SJCRH30 (cell line): ENCODE data around the gene PARD6B. TPM values are rescaled to one million over a fixed set of nuclear protein-coding genes. Genes with fewer than 3 reads are reported as not detected.

ENCODE experiments used
- DNase-seq, 2 experiments: peaks; one replicate each; pipeline ENCODE4 v3.0.0-alpha.2; 2015 to 2020
- H3K27ac ChIP-seq: fragments of 250-450 bp; sonication (Bioruptor Pico); 2 replicates; pipeline ENCODE4 v1.5.1; 2020; ENCODE audit warnings: mild to moderate bottlenecking, moderate library complexity
- H3K27me3 ChIP-seq: fragments of 250-450 bp; sonication (Bioruptor Pico); 2 replicates; pipeline ENCODE4 v1.5.1; 2020; ENCODE audit warnings: mild to moderate bottlenecking, moderate library complexity
- H3K36me3 ChIP-seq: fragments of 250-450 bp; sonication (Bioruptor Pico); 2 replicates; pipeline ENCODE4 v1.5.1; 2020; ENCODE audit warnings: mild to moderate bottlenecking, moderate library complexity
- H3K4me1 ChIP-seq: fragments of 250-450 bp; sonication (Bioruptor Pico); 2 replicates; pipeline ENCODE4 v1.5.1; 2020; ENCODE audit warnings: mild to moderate bottlenecking, moderate library complexity
- H3K4me3 ChIP-seq: fragments of 250-450 bp; sonication (Bioruptor Pico); 2 replicates; pipeline ENCODE4 v1.5.1; 2020; ENCODE audit warnings: mild to moderate bottlenecking, moderate library complexity
- H3K9me3 ChIP-seq: fragments of 250-450 bp; sonication (Bioruptor Pico); replicated peaks from 2 replicates; pipeline ENCODE4 v1.5.1; 2020; ENCODE audit warnings: mild to moderate bottlenecking, moderate library complexity
- total RNA-seq: library from RNA; depleted of rRNA; stranded (reverse); fragments of >200 nt; shearing (Covaris generic); gene quantifications from 2 replicates; pipeline ENCODE4 v1.2.3, GENCODE V29; 2014

Gene PARD6B
- total RNA-seq, 1 experiment from 2014 or later = 2.8 TPM

DNA sequence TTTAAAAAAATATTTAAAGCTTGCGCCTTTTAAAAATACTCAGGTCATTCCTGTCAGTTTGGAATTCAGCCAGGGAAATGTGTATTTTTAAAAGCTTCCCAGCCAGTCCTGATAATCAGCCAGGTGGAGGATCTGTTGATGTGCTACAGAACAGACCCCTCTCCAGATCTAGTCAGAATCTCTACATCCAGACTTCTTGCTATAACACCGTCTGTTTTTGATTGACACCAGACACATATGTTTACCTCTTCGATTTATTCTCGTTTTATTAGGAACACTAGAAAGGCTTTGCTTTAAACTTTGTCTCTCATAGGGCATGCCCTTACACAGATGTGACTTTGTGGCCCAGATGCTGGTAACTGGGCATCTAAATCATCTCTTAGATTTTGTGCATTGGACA is 11.7 kb downstream of the PARD6B start:
- no peak for DNase-seq
- Histone ChIP-seq H3K27ac (no peak overlapping the region), H3K9me3 (no peaks in the 10 kb centered on the region), H3K4me3 (no peak overlapping the region), H3K27me3 (no peaks in the 10 kb centered on the region), H3K4me1 (peaks cover 9% of the 10 kb centered on the region), H3K36me3 (no peaks in the 10 kb centered on the region)

DNA sequence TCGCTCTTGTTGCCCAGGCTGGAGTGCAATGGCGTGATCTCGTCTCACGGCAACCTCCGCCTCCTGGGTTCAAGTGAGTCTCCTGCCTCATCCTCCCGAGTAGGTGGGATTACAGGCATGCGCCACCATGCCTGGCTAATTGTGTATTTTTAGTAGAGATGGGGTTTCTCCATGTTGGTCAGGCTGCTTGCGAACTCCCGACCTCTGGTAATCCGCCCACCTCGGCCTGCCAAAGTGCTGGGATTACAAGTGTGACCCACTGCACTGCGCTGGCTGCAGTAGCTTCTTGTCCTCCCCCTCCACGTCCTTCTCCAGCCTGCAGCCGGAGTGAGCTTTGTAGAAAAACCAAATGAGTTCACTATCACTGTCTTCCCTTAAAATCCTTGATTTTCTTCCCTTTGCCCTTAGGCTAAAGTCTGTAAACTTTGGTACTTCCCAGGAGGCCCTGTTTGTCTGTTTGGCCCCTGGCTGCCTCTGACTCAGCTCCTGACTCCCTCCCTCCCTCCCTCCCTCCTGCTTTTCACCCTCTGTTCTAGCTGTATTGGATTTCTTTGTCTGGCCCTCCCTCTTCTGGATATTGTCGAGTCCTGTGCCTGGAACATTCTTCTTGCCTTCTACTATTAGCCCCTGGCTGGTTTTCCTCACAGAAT is 12.9 kb downstream of the PARD6B start:
- no peaks in the 10 kb centered on the region for H3K9me3 ChIP-seq
- H3K4me1 ChIP-seq = peaks cover 9% of the 10 kb centered on the region
- DNase-seq = peak; percentile 81 to 92
- no peaks in the 10 kb centered on the region for H3K27me3 ChIP-seq
- H3K4me3 ChIP-seq = peak overlapping the region; percentile 9; the same call in 1 of the 2 replicates
- no peaks in the 10 kb centered on the region for H3K36me3 ChIP-seq
- no peak overlapping the region for H3K27ac ChIP-seq

DNA sequence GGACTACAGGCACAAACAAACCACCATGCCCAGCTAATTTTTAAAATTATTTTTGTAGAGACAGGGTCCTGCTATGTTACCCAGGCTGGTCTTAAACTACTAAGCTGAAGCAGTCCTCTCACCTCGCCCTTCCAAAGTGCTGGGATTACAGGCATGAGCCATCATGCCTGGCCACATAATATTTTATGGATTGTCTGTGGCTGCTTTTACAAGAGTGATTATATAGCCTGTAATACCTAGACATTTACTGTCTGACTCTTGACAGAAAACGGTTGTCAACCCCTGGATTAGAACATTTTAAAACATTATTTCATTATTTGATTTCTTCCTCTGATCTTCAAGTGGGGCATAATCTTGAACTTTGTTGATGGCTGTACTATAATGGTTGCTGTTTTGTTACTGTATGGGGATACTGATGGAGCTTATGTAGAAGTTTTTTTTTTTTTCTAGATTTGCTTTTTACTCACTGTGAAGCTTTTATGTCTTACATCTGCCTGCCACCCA is 14.3 kb downstream of the PARD6B start:
- no peak for DNase-seq
- H3K27ac ChIP-seq = no peak overlapping the region
- no peak overlapping the region for H3K4me3 ChIP-seq
- no peaks in the 10 kb centered on the region for H3K9me3 ChIP-seq
- H3K4me1 ChIP-seq = peaks cover 9% of the 10 kb centered on the region
- H3K36me3 ChIP-seq = no peaks in the 10 kb centered on the region
- no peaks in the 10 kb centered on the region for H3K27me3 ChIP-seq

DNA sequence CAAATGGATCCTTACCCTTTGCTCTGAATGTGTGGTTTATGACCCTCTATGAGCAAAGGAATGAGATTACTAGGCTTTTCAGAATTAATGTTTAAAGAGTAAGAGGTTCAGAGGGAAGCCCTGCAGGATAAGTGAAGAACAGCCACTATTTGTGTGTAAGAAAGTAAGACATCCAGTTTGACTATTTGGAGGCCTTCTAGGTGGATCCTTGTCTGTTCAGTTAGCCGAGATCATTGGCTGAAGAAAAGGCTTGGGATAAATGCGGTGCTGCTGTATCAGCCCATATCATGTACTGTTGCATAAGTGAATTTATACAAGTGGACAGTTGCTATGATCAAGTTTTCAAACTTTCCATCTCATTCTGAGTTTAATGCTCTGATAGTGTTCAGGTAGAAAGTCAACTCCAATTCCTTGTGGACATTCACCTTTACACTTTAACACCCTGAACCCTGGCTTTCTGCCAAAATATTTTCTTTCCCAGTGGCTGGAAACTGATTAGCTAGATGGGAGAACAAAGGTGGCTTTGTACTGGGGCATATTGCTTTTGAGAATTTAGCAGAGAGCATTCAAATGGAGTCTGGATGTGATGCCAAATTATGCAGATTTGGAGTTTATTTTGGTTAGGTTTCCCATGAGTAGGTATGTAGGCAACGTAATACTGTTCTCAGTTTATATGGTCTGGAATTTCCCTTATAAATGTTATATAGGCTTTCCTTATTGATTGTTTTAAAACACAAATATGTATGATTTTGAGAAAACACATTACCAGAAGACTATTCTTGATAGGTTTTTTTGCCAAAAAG is 15.0 kb downstream of the PARD6B start:
- no peaks in the 10 kb centered on the region for H3K9me3 ChIP-seq
- H3K36me3 ChIP-seq = no peaks in the 10 kb centered on the region
- no peak overlapping the region for H3K27ac ChIP-seq
- no peaks in the 10 kb centered on the region for H3K27me3 ChIP-seq
- DNase-seq = peak in 1 of 2 experiments; percentile 72
- H3K4me1 ChIP-seq = peaks cover 9% of the 10 kb centered on the region
- H3K4me3 ChIP-seq = no peak overlapping the region

DNA sequence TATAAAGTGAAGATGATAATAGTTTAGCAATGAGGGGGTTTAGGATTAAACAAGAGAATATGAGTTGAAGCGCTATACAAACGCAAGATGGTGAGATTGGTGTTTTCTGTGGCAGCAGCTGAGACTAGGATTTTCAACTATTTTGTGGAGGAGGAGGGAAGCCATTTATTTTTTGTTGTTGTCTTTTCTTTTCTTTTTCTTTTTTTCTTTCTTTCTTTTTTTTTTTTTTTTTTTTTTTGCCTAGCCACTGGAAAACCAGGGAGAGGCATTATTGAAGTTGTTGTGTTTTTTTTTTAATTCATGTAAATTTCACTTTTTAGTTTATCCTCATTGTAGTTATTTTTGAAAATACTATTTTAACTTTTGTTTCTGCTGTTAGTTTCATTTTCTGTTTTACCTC is 15.9 kb downstream of the PARD6B start:
- H3K36me3 ChIP-seq = no peaks in the 10 kb centered on the region
- no peak for DNase-seq
- peaks cover 9% of the 10 kb centered on the region for H3K4me1 ChIP-seq
- H3K27me3 ChIP-seq = no peaks in the 10 kb centered on the region
- H3K9me3 ChIP-seq = no peaks in the 10 kb centered on the region
- H3K4me3 ChIP-seq = no peak overlapping the region
- H3K27ac ChIP-seq = no peak overlapping the region

DNA sequence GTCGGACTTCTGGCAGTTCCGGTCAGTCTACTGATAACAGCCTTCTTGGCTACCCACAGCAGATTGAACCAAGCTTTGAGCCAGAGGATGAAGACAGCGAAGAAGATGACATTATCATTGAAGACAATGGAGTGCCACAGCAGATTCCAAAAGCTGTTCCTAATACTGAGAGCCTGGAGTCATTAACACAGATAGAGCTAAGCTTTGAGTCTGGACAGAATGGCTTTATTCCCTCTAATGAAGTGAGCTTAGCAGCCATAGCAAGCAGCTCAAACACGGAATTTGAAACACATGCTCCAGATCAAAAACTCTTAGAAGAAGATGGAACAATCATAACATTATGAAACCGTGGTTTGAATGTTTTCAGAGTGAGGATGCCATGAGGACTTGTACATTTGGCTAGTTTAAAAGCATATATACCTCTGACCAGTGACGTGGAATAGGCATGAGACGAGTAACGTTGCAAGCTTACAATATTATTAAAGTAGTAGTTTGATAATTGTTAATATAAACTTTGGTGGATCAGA is 18.8 kb downstream of the PARD6B start:
- Histone ChIP-seq H3K4me1 (peaks cover 6% of the 10 kb centered on the region), H3K9me3 (no peaks in the 10 kb centered on the region), H3K4me3 (no peak overlapping the region), H3K27ac (no peak overlapping the region), H3K27me3 (peaks cover 9% of the 10 kb centered on the region), H3K36me3 (no peaks in the 10 kb centered on the region)
- no peak for DNase-seq

DNA sequence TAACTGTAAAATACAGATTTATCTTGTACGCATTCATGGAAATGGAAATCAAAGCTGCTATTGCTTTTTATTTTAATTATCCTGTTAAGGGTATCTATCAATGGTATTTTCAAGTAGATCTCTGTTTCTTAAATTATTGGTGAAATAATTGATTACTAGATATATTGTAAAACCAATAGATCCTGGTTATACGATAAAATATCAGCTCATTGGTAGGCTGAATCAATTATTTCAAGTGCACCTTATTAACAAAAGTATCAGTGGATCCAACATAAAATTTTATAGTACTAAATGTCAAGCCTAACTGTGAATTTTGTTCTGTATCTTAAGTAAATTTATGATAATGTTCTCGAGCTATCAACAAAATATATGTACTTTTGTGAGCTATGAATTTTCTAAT is 21.8 kb downstream of the PARD6B start:
- Histone ChIP-seq H3K4me3 (no peak overlapping the region), H3K36me3 (no peaks in the 10 kb centered on the region)

DNA sequence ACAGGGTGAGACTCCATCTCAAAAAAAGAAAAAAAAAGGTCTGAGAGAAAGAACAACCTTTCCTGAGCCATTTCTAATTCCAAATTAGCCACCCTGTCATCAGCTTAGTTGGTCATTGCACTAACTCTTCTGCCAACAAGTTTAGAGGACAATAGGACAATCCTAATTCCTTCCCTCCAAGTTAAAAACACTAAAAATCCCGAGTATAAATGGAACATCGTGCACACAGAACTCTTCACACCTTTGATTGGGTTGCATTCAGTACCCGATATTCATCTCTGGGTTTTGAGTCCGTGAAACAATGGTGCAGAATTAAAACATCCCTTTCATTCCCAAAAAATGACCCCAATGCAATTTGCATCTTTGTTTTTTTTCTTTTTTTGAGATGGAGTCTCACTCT is 23.0 kb downstream of the PARD6B start:
- peaks cover 17% of the 10 kb centered on the region for H3K27me3 ChIP-seq
- no peak for DNase-seq
- no peak overlapping the region for H3K27ac ChIP-seq
- no peaks in the 10 kb centered on the region for H3K4me1 ChIP-seq
- H3K4me3 ChIP-seq = no peak overlapping the region
- no peaks in the 10 kb centered on the region for H3K36me3 ChIP-seq
- no peaks in the 10 kb centered on the region for H3K9me3 ChIP-seq

More for the DNA sequence above, 21.8 kb downstream of the PARD6B start:
- Histone ChIP-seq H3K27ac (no peak overlapping the region), H3K4me1 (no peaks in the 10 kb centered on the region), H3K9me3 (no peaks in the 10 kb centered on the region), H3K27me3 (peaks cover 17% of the 10 kb centered on the region)
- no peak for DNase-seq

DNA sequence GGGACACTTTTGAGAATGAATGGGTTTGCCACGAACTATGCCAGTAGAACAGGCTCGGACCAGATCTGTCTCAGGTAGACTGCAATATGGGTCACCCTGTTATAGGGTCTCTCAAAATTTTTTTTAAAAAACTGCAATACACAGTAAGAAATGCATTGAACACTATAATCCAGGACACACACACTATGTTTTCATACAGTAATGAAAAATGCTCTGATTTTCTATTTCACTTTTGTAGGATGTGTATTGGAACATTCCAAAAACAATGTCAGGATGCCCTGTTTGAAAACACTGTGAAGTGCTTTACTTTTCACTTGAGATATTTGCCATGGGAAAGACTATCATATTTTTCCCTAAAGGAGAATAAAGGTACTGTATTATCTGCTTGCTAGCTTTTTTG is 25.1 kb downstream of the PARD6B start:
- Histone ChIP-seq H3K4me3 (no peak overlapping the region), H3K4me1 (no peaks in the 10 kb centered on the region), H3K27me3 (peaks cover 17% of the 10 kb centered on the region), H3K36me3 (no peaks in the 10 kb centered on the region), H3K9me3 (no peaks in the 10 kb centered on the region), H3K27ac (no peak overlapping the region)
- DNase-seq = no peak

DNA sequence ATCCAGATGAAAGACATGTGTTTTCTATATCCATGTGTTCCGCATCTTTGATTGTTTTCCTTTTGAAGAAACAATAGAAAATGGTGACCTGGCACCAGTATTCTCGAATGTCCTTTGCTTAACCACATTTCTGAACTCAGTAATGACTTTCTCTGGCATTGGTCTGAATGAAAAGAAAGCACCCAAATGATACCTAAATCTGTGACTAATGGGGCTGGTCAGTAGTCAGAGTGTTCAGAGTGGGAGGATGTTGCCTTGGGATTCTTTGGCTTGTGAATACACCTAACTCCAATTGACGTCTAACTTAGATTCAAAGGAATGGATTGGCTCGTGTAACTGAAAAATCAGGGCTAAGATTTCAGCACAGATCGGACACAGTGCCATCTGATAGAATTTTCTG is 27.1 kb downstream of the PARD6B start:
- Histone ChIP-seq H3K4me1 (peaks cover 7% of the 10 kb centered on the region), H3K9me3 (no peaks in the 10 kb centered on the region), H3K36me3 (no peaks in the 10 kb centered on the region), H3K27me3 (peaks cover 17% of the 10 kb centered on the region), H3K4me3 (no peak overlapping the region), H3K27ac (no peak overlapping the region)
- DNase-seq = no peak

DNA sequence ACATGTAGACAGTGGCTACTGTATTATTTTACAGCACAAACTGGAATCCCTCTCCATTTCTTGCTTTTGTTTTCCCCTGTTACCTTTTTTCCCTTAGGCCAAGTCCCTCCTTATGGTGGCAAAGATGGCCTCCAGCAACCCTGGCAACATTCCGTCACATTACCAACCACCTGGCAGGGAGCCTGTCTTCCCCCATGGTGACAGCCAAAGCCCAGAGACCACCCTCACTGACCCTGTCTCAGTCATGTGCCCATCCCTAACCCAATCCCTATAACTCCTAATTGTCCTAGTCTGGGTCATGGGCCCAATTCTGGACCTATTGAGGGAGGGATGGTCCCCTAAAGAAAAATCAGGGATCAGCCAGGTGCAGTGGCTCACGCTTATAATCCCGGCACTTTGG is 27.6 kb downstream of the PARD6B start:
- no peak overlapping the region for H3K4me3 ChIP-seq
- H3K27ac ChIP-seq = no peak overlapping the region
- H3K27me3 ChIP-seq = peaks cover 13% of the 10 kb centered on the region
- H3K9me3 ChIP-seq = no peaks in the 10 kb centered on the region
- no peak for DNase-seq
- H3K4me1 ChIP-seq = peaks cover 7% of the 10 kb centered on the region
- H3K36me3 ChIP-seq = no peaks in the 10 kb centered on the region

DNA sequence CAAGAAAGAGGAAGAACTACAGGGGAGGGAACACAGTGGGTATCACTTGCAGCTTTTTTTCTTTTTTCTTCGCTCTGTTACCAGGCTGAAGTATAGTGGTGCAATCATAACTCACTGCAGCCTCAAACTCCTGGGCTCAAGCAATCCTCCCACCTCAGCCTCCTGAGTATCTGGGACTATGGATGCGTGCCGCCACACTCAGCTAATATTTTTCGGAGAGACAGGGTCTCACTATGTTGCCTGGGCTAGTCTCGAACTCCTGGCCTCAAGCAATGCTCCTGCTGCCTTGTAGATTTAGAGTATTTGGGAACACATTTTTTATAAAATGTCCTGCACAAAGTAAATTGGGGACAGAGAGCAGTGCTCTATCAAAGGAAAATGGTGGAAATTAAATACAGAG is 28.3 kb downstream of the PARD6B start:
- no peak overlapping the region for H3K27ac ChIP-seq
- H3K4me3 ChIP-seq = no peak overlapping the region
- H3K27me3 ChIP-seq = peaks cover 8% of the 10 kb centered on the region
- DNase-seq = no peak
- peaks cover 7% of the 10 kb centered on the region for H3K4me1 ChIP-seq
- H3K36me3 ChIP-seq = no peaks in the 10 kb centered on the region
- H3K9me3 ChIP-seq = no peaks in the 10 kb centered on the region

DNA sequence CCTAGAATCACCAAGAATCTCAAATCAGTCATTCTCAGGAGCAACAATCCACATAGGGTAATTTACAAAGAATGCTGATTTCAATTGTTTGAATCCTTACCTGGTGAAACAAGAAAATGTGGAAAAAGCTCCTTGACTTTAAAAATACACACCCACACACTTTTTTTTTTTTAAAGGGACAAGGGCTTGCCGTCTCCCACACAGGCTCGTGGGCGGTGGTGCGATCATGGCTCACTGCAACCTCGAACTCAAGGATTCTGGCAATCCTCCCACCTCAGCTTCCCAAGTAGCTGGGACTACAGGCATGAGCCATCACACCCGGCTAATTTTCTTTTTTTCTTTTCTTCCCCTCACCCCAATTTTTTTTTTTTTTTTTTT is 30.7 kb downstream of the PARD6B start:
- Histone ChIP-seq H3K27me3 (peaks cover 8% of the 10 kb centered on the region), H3K36me3 (no peaks in the 10 kb centered on the region), H3K4me3 (no peak overlapping the region), H3K4me1 (peaks cover 13% of the 10 kb centered on the region), H3K27ac (no peak overlapping the region), H3K9me3 (no peaks in the 10 kb centered on the region)
- DNase-seq = no peak

DNA sequence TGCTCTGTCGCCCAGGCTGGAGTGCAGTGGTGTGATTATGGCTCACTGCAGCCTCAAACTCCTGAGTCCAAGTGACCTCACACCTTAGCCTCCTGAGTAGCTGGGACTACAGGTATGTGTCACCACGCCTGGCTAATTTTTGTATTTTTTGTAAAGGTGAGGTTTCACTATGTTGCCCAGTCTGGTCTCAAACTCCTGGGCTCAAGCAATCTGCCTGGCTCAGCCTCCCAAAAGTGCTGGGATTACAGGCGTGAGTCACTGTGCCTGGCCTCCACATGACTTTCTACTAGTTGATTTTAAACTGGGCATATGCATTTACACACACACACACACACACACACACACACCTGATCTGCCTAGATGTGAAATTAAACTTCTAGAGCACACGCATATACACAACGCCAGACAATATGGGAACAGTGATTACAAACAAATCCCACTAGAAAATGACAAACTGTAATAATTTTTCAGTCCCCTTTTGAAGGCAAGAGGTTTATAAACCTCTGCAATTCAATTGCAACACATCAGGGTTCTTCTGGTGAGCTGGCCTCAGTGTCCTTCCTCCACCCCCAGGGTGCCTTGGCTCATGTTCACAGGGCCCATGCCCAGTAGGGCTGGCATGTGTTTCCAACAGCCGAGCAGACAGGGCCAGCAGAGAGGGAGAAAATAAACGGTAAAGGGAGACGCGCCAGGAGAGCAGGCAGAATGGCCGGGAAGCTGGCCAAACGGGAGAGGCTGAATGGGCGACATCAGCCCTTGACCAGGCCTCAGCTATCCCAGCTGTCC is 31.2 kb downstream of the PARD6B start:
- H3K27me3 ChIP-seq = peaks cover 8% of the 10 kb centered on the region

More for the DNA sequence above, 31.2 kb downstream of the PARD6B start:
- Histone ChIP-seq H3K4me1 (peaks cover 13% of the 10 kb centered on the region), H3K4me3 (no peak overlapping the region), H3K36me3 (no peaks in the 10 kb centered on the region), H3K27ac (no peak overlapping the region), H3K9me3 (no peaks in the 10 kb centered on the region)
- DNase-seq = peak; percentile 53 to 67
